Stimulated activated naive CD8-positive, alpha-beta T cell treated with anti-CD3 and anti-CD28 coated beads, Interleukin-15, Interleukin-2, amounts not matched to agents 100 U/mL and 50 U/mL, for 24 hours (primary cell): ENCODE results near the gene PTPRN2.

Experiments
- ATAC-seq: fragments of 150-1000 bp; cut with Tn5 transposase; one replicate; pipeline ENCODE4 v1.10.0; 2021
- DNase-seq: peaks from one replicate; pipeline ENCODE4 v3.0.0; 2021

The PTPRN2 gene

DNA sequence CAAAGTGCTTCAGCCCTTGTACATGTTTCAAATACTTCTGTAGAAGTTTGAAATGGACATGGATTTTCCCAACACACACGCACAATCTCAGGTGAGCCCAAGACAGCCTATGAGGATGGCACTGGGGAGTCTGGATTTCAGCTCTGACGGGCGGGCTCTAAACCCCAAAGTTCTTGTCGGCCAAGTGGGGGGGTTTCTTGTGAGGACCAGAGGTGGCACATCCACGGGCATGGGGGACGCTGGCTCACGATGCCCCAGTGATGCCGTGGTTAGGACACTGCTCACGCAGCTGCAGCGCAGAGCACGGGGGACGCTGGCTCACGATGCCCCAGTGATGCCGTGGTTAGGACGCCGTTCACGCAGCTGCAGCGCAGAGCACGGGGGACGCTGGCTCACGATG is 970.7 kb downstream of the PTPRN2 start:
- ATAC-seq = no peak
- no peak for DNase-seq

GRCh38 chr7:157616426-157616825 is 971.2 kb downstream of the PTPRN2 start:
- no peak for ATAC-seq
- DNase-seq = no peak

- no peak for DNase-seq
- ATAC-seq = no peak
These were observed 971.8 kb downstream of the PTPRN2 start for GRCh38 chr7:157615852-157616251.

DNA sequence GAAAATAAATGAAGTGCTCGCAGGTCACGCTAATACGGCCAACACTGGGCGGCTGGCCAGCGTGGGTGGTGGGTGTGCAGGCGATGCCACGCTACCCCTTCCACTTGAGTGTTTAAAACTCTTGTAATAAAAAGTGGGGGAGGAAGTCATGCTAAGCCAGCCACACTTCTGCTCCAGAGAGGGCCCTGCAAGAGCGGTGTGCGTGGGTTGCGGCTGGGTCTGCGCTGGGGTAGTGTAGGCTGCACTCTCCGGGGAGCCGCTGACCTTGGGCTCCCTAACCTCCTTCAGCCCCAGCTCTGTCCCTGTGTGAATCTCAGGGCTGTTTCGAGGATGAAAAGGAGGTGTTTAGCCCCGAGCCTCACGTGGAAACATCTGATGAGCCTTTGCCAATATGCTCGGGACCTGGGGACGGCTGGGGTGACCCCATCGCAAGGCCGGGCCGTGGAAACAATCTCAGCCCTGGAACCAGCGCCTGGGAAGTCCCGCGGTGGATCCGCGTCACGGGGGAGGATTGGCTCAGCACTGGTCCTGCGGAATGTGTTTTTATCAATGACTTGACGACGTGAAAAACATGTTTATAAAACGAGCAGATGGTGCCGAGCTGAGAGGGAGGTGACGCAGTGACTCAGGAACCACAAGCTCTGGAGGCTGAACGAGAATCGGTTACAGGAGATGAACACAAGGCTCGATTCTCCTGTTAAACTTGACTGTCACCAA is 972.4 kb downstream of the PTPRN2 start:
- ATAC-seq (no peak), DNase-seq (no peak)

GRCh38 chr7:157614457-157615020 is 973.1 kb downstream of the PTPRN2 start:
- ATAC-seq (no peak), DNase-seq (no peak)

GRCh38 chr7:157613575-157614322 is 973.9 kb downstream of the PTPRN2 start:
- ATAC-seq = no peak
- DNase-seq = no peak

DNA sequence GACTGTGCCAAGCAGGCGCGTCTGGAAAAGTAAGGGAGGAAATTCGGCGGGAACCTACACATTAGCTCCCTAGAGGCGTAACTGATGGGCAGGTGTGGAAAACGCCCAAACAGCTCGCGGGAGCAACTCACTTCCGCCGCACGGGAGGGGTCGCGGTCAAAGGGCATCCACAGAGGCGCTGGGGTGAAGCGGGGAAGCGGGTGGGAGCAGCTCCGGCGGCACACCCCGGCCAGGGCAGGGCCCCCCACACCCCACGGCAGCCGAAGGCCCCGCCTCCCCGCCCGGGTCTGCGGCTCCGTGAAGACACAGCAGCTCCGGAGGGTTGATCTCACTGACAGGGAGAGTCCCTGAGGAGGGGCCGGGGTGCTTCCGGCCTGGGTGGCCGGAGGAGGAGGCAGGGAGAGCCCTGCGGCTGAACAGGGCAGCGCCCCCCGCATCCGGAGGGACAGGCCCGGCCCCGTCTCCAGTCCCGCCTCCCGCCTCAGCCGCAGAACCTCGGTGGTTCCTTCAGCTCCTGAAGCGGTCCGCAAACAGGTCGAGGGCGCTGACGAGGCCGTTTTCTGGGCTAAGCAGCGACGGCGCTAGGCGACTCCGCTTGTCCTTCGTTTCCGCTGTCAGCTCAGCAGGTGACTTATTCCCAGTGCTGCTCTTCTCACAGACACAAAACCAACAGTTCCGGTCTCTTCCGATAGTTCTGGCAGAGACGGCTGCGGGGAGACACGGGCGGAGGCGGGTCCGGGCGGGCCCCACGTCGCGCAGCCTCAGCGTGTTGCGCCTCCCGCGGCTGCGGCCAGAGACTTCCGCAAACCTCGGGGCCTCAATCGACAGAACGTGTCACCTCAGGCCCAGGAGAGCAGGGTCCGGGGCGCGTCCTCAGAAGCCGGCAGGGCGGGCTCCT is 974.7 kb downstream of the PTPRN2 start:
- DNase-seq = peak; percentile 50
- peak; percentile 61 for ATAC-seq

DNA sequence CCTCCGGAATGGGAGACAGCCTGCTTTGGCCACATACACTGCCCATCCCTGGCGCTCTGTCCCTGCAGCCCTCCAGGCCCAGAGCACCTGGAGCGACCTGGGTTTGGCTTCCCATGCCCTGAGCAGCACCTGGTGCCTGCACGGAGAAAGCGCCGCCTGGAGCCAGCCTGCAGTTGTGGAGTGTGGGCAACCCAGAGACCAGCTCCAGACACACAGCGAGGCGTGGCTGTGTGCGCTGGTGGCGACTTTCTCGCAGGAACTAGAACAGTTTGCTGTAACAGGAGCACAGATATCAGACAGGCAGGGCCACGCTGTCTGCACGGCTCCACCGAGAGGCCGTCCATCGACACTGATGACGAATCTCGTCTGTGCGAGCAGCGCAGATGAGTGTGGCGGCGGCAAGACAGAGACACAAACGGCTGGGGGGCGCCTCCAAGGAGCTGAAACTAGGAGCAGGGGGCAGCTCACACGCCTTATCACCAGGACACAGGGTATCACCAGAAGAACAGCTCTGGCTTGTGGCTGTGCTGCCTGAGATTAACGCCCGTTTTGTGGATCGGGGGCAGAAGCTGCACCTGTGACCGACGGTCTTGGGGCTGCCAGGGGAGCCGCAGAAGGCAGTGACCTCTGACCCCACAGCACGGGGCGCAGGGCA is 975.5 kb downstream of the PTPRN2 start:
- ATAC-seq = no peak
- no peak for DNase-seq

GRCh38 chr7:157611341-157611740 is 976.3 kb downstream of the PTPRN2 start:
- no peak for DNase-seq
- no peak for ATAC-seq

GRCh38 chr7:157610671-157611295 is 976.8 kb downstream of the PTPRN2 start:
- ATAC-seq = no peak
- DNase-seq = no peak

DNA sequence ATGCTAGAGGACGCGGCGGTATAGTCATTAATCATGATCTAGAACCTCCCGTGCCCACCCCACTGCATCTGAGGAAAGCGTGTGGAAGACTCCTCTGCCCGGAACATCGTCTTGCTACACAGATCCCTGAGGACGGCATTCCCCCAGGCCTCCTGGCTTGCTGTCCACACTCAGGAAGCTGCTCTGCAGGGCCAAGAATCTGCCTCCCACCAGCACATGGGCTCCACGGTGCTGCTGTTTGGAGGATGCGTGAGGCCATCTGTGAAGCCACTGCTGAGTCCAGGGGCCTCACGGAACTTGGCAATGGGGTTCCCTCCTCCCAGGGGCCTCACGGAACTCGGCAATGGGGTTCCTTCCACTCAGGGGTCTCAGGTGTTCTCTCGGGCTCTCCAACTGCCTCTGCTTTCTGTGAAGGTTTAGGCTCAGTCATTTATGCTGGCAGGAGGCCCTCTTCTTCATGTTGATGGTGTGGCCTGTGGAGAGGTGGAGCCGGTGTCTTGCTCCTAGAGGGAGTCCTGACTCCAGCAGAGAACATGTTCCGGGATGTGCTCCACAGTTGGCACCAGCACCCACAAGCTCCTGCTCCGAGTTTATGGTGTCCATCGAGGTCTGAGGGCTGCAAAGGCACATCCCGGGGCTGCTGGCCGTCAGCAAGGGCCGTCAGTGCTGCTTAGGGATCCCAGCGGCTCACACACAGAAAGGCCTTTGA is 977.5 kb downstream of the PTPRN2 start:
- no peak for DNase-seq
- no peak for ATAC-seq

- no peak for ATAC-seq
These were observed 978.1 kb downstream of the PTPRN2 start for GRCh38 chr7:157609516-157609915.

GRCh38 chr7:157607218-157607617 is 980.4 kb downstream of the PTPRN2 start:
- DNase-seq = no peak
- no peak for ATAC-seq

More at GRCh38 chr7:157609516-157609915, 978.1 kb downstream of the PTPRN2 start:
- DNase-seq = no peak

DNA sequence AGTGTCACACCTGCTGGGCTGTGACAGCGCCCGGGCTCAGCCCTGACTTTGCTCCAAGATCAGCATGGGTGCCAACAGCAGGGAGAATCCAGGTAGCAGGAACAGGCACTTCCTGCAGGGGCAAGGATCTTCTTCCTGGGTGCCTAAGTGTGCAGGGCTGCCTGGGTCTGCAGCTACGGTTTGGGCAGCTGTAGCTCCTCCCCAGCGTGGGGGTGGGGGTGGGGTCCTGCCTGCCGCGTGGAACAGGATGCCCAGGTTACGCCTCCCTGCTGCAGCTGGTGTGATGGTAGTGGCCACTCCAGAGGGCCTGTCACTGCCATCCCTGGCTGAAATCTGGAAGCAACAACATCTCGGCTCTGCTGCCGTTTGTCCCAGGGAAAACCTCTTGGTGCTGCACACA is 981.5 kb downstream of the PTPRN2 start:
- DNase-seq (no peak), ATAC-seq (no peak)

- ATAC-seq = no peak
These were observed 982.0 kb downstream of the PTPRN2 start for GRCh38 chr7:157605638-157606037.

GRCh38 chr7:157604661-157605381 is 982.8 kb downstream of the PTPRN2 start:
- no peak for ATAC-seq

More at GRCh38 chr7:157605638-157606037, 982.0 kb downstream of the PTPRN2 start:
- no peak for DNase-seq

GRCh38 chr7:157603716-157604115 is 983.9 kb downstream of the PTPRN2 start:
- no peak for DNase-seq
- no peak for ATAC-seq

More at GRCh38 chr7:157604661-157605381, 982.8 kb downstream of the PTPRN2 start:
- DNase-seq = no peak

- DNase-seq (no peak), ATAC-seq (no peak)
These were observed 984.6 kb downstream of the PTPRN2 start for GRCh38 chr7:157603005-157603404.

DNA sequence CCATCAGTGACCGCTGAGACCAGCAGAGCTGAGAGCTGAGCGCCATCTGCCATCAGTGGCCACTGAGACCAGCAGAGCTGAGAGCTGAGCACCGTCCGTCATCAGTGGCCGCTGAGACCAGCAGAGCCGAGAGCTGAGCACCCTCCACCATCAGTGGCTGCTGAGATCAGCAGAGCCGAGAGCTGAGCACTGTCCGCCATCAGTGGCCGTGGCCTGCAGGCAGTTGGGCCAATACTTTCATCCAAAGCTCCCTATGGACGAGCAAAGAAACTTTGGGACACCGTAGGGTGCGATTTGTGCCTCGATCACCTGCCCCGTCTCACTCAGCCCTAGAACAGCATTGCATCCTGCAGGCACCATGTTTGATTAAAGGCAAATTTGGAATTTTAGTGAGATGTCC is 985.0 kb downstream of the PTPRN2 start:
- no peak for DNase-seq
- ATAC-seq = no peak

DNA sequence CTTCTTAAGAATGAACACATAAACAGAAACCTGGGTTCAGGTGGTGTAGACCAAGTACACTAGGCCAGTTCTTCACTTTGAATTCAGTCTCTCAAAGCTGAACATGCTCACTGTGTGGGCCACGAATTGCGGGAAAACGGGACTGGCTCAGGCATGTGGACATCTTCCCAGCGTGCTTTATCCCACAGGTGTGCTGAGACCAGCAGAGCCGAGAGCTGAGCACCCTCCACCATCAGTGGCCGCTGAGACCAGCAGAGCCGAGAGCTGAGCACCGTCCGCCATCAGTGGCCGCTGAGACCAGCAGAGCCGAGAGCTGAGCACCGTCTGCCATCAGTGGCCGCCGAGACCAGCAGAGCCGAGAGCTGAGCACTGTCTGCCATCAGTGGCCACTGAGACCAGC is 985.5 kb downstream of the PTPRN2 start:
- no peak for ATAC-seq
- no peak for DNase-seq
